T47D (cell line): ENCODE data around the gene UBR4.

Experiments
- DNase-seq, 2 experiments: peaks; one replicate each; pipeline versions ENCODE4 v3.0.0 to v3.0.0-alpha.2; 2011 to 2012; ENCODE audit warnings: low read depth in 1 of 2, low spot score in 1 of 2
- JUND ChIP-seq: IDR thresholded peaks from 2 replicates; pipeline ENCODE4 v1.6.1; 2012; ENCODE audit warnings: low read depth
- in situ Hi-C: cut with HindIII; loops from 2 replicates; pipeline ENCODE4 v1.10.0; 2016; ENCODE audit warnings: low sequenced_read_pairs, low pct_unique_long_range_greater_than_20kb

Gene UBR4

DNA sequence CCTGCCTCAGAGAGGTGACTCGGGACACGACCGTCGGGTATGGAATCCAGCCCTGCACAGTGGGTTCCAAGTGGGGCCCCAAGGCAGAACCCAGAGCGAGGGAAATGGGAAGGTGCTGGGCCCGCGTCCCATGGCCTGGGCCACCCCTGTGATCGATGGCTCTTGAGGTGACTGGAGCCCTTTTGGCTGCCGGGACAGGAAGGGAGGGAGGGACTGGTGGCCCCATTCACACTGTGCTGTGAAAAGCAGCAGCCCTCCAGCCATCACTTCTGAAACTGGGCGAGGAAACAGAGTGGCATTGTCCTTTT is 143.2 kb downstream of the UBR4 start:
- in situ Hi-C loops: no loop called here
- TF ChIP-seq JUND: no peak
- no peak for DNase-seq

DNA sequence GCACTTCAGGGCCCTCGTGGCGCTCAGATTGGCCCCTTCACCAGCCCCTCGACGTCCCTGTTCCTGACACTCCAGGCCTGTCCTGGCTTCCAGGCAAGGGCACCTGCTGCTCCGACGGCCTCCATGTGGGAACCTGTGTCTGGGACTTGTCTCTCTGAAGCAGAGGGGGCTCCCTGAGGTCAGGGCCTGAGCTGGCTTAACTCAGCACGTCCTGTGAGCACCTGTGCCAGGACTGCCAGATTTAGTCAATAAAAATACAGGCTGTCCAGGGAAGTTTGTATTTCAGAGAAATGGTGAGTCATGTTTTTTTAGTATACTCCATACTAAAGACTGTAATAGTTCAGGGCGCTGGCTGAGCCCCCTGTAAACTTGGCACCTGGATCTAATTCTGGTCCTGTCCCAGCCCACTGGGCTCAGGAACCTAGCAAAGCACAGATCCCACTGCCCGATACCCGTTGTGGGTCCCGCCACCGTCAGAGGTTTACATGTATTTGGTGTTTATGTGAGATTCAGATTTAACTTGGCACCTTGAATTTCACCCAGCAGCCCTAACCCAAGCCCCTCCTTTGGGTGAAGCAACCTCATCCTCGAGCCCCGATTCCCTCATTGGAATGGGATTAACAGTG is 143.7 kb downstream of the UBR4 start:
- no peak for DNase-seq
- TF ChIP-seq JUND: no peak
- in situ Hi-C loops: no loop called here

DNA sequence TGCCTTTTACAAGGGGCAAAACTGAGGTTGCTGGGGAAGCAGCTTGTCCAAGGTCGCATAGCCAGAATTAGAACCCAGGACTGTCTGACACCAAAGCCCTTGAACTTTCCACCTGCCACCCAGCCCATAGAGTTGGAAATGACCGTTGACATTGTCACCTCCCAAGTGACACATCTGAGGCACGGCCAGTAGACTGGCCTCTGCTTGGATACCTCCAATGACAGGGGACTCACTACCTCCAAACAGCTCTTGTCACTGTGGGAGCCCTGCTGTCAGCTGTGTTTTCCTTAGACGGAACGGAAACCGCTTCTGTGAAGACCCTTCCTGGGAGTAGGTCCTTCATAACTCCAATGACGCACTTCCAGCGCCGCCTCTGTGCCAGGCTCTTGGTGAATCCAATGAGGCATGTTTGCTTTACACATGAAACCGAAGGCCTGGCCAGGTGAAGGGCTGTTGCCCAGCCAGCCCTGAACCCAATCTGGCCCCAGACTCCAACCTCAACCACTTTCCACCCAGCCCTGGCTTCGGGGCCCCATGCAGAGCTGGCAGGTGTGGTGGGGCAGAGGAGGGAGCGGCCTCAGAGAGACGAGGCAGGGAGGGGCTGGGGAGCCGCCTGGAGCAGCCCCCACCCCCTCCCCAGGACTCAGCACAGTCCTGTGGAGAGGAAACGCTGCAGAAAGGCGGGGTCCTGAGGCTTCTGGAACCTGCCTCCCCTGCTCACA is 144.4 kb downstream of the UBR4 start:
- in situ Hi-C loops: no loop called here
- TF ChIP-seq JUND: no peak
- DNase-seq: no peak

DNA sequence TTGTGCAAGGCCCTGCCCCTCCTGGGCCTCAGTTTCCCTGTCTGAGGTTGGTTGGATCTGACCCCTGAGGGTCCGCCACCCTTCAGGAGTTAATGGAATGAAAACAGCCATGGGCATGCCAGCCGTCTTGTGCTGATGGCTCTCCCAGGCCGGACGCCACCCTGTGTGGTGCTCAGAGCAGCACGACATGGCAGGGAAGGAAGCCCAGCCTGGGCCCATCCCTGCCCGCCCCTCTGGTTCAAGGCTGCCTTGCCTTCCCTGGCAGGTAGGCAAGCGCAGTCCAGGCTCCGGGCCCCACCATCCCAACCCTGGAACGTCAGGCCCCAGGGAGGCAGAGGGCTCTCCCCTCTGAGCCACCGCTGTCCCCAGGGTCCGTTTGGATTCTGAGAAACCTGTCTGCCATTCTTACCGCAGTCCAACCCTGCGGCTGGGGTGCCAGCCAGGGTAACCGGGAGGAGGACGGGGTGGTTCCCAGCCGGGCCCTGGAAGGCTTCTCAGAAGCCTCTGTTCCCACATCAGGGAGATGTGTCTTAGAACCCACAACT is 145.1 kb downstream of the UBR4 start:
- DNase-seq: no peak
- in situ Hi-C loops: no loop called here
- no peak for TF ChIP-seq JUND

DNA sequence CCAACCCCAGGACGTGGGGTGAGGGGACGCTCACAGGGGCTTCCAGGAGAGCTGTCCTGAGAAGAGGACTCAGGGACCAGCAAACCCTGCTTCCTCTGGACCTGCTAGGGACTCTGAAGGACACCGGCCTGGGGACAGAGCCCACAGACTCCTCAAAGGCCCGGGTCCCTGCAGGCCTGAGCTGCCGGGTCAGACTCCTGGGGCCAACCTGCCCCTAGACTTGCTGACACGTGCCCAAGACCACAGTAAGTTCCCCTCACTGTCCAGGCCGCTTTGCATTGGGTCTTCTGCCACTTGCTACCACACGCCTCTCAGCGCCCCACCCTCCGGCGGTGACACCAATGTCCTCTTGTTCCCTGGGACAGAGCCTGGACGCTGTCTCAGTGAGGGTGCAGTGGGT is 146.9 kb downstream of the UBR4 start:
- no peak for TF ChIP-seq JUND
- no peak for DNase-seq
- in situ Hi-C loops: no loop called here

DNA sequence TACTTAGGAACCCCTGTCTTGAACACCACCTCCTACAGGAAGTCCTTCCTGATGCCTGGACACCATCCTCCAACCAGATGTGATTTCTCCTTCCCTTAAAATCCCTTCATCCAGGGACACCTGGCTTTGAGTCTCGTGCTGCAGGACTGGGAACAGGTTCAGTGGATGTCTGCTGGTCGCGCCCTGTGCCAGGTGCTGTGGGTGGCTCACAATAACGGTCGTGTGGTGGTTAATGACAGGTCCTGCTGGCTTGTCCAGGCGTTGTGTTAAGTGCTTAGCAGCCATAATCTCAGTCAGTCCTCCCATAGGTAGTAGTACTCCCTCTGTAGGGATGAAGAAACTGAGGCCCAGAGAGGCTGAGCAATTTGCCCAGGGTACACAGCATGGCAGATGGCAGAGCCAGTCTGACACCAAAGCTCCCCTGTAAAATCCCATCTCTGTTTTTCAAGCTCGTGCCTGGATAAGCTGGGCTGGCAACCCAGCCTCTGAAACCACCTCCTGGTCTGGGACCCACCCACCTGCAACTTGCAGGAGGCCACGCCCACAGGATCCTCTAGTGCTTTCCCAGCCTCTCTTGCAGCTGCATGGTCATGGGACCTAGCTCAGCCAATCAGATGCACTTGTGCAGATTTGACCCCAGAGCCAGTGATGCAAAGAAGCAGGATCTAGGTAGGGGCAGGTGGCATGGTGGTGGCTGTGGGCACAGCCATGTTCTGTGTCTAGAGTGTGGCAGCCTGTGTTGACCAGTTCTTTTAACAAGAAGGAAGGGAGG is 147.6 kb downstream of the UBR4 start:
- in situ Hi-C loops: no loop called here
- DNase-seq: no peak
- no peak for TF ChIP-seq JUND

DNA sequence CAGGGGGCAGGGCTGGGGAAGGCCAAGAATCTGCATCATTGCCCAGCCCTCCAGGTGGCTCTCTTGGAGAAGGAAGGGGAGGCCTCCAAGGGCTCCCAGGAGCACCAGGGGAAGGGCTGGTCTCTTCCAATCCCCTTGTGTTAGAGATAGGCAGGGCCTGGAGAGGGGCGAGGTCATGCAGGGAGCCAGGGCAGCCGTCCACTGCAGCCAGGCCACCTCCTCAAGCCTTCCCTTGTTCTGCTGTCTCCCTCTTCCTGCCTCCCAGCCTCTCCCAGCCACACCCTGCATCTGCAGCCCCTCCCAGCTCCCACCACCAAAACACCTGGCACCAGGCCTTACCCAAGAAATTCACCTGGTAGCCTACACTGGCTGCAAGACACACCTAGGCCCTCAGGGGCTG is 148.3 kb downstream of the UBR4 start:
- no peak for DNase-seq
- no peak for TF ChIP-seq JUND
- in situ Hi-C loops: no loop called here

DNA sequence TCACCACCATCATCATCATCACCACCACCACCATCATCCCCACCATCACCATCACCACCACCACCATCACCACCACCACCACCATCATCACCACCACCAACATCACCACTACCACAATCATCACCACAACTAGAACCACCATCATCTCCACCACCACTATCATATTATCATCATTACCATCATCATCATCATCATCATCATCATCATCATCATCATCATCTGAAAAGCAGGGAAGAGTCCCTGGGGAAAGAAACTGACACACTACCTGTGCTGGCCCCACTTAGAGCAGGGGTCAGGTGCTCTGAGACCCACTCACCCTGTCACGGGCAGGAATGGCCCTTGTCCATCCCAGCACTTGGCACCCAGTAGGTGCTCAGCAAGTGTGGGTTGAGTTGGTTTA is 148.7 kb downstream of the UBR4 start:
- TF ChIP-seq JUND: no peak
- in situ Hi-C loops: no loop called here
- no peak for DNase-seq

DNA sequence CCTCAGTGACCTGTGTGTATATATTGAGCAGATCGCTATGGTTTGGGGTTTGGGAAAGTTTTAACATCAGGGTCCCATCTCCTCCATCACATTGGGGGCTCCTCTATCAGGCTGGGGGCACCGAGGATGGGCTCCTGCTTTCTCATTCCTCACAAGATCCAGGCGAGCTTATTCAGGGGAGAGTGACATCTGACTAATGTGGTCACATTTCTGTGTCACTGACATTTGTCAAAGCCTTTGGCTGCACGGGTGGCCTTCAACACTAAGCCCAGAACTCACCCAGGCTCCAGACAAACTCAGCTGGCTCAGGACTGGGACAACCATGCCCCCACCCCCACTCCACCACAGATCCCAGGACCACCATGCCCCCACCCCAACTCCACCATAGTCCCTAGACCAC is 150.3 kb downstream of the UBR4 start:
- TF ChIP-seq JUND: no peak
- no peak for DNase-seq
- in situ Hi-C loops: no loop called here

DNA sequence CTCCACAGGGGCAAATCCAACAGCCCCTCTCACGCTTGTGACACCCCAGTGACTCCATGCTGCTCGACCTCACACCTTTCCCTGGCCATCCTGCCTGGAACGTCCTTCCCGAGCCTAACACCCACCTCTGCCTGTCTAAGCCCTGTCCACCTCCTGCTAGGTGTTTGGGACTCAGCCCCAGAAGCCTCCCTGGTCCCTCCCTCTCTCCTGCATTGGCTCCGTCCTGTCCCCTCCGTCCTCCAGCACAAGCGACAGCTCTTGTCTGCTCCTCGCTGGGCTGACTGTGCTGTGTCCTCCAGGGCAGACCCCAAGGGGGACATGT is 151.6 kb downstream of the UBR4 start:
- in situ Hi-C loops: no loop called here
- no peak for DNase-seq
- no peak for TF ChIP-seq JUND

DNA sequence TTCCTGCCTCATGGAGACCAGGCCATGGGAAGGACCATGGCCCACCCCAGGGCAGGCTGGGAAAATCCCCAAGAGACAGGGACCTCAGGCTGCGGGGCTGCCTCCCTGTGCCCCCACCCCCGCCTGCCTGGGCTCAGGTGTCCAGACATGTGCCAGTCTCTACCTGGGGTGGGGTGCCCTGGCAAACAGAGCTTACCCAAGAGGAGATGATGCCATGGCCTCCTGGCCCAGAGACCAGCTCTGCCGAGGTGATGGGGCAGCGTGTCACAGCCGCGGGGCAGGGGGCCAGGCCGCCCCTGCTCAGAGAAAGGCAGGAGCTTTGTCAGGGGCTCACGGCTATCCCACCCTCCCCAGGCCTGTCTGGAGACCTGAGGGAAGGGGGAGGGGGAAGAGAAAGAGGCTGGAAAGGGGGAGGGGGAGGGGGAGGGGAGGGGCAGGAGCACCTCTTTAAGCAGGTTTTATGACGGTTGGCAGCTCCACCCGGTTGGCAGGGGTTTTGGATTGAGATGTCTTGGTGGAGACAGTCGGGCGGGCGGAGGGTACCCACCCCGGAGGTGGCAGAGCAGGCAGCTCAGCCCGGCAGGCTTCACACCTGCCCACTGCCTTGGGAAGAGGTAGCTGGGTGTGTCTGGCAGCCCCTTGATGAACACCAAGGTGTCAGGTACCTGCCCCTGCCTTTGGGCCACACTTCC is 152.1 kb downstream of the UBR4 start:
- no peak for TF ChIP-seq JUND
- in situ Hi-C loops: no loop called here
- DNase-seq: no peak

DNA sequence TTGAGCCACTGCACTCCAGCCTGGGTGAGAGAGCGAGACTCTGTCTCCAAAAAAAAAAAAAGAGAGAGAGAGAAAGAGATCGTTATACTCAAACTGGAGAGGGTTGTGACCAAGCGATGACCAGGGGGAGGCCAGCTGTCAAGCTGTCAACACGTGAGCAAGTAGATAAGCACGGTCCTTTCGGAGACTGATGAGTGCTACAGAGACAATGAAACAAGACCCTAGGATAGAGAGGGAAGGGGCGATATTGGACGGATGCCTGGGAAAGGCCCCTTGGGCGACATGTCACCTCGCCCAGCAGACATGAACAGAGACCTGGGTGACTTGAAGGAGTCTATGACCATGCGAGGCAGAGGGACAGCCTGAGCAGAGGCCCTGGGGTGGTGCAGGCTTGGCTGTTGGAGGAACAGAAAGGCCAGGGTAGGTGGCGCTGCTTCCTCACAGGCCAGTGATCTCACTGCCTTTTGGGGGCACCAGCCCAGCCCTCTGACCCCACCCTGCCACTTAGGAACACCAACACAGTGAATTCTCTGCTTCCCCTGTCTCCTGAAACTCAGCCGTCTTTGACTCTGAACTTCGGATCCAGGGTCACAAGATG is 152.8 kb downstream of the UBR4 start:
- no peak for DNase-seq
- no peak for TF ChIP-seq JUND
- in situ Hi-C loops: no loop called here
